Measurements from ENCODE around the gene PAWR.

The PAWR gene

DNA sequence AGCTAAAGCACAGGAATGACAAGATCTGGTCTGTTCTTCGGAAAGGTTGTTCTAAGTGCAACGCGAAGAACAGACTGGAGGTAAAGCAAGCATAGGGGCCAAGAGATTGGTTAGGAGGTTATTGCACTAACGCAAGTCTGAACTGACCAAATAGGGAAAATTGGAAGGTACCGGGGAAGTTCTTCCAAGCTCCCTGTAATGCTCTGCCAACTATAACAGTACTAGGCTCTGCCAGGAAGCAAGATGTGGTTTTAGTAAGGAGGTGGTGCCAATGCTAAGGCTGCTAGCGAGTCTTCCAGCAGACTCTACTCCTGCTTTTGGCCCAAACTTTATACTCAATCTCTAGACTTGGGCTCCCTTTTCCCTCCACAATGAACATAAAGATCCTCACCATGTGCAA lies 138.6 kb downstream of the PAWR start:
- no CpG with 5 or more reads among the region's 6 CpGs for WGBS (ENCODE audit: extremely low coverage, insufficient coverage, insufficient read length)
- H3K23ac ChIP-seq (ENCODE audit: low read length) = no peak overlapping the region
- H3K4ac ChIP-seq (ENCODE audit: low read depth, low read length) = no peak overlapping the region
- H3K79me2 ChIP-seq (ENCODE audit: control insufficient read depth, insufficient read depth, low read length, poor library complexity) = no peaks in the 10 kb centered on the region
- H3K14ac ChIP-seq (ENCODE audit: low read length) = no peak overlapping the region
- no peak overlapping the region for H2BK5ac ChIP-seq (ENCODE audit: low read depth, low read length, poor library complexity)
- H3K18ac ChIP-seq (ENCODE audit: low read length) = no peak overlapping the region
- peaks cover 18% of the 10 kb centered on the region for H3K79me1 ChIP-seq (ENCODE audit: low read length)
- DNase-seq = no peak
- H4K91ac ChIP-seq (ENCODE audit: low read depth, low read length) = peak overlapping the region; percentile 47
- peaks cover 6 to 11% of the 10 kb centered on the region in 2 experiments for H3K4me1 ChIP-seq (ENCODE audit: control insufficient read depth in 1 of 2, insufficient read depth in 2 of 2, low read length in 2 of 2)
- no peaks in the 10 kb centered on the region for H3K27me3 ChIP-seq (ENCODE audit: insufficient read depth, low read length)
- no peak overlapping the region for H2AK5ac ChIP-seq (ENCODE audit: low read length)
- peaks cover 9% of the 10 kb centered on the region for H3K9me3 ChIP-seq (ENCODE audit: insufficient read depth, low read depth, low read length)
- H2BK120ac ChIP-seq (ENCODE audit: insufficient read depth, low read length, poor library complexity) = no peak overlapping the region
- no peak overlapping the region for H3K9ac ChIP-seq (ENCODE audit: low read length)
- H4K8ac ChIP-seq (ENCODE audit: low read depth, low read length) = no peak overlapping the region
- H3K4me2 ChIP-seq (ENCODE audit: low read length) = no peak overlapping the region
- H4K12ac ChIP-seq (ENCODE audit: low read depth, low read length) = no peak overlapping the region
- peak overlapping the region; percentile 11 for H3K27ac ChIP-seq (ENCODE audit: low read depth, low read length)
- H2BK12ac ChIP-seq (ENCODE audit: low read length) = no peak overlapping the region
- H3K36me3 ChIP-seq (ENCODE audit: control insufficient read depth in 1 of 2, insufficient read depth in 2 of 2, low read length in 2 of 2) = peaks cover 17 to 27% of the 10 kb centered on the region in 2 experiments
- no peak overlapping the region for H3K4me3 ChIP-seq (ENCODE audit: low read depth, low read length)
- no peak overlapping the region for H2AFZ ChIP-seq (ENCODE audit: insufficient read depth, low read length, poor library complexity)

DNA sequence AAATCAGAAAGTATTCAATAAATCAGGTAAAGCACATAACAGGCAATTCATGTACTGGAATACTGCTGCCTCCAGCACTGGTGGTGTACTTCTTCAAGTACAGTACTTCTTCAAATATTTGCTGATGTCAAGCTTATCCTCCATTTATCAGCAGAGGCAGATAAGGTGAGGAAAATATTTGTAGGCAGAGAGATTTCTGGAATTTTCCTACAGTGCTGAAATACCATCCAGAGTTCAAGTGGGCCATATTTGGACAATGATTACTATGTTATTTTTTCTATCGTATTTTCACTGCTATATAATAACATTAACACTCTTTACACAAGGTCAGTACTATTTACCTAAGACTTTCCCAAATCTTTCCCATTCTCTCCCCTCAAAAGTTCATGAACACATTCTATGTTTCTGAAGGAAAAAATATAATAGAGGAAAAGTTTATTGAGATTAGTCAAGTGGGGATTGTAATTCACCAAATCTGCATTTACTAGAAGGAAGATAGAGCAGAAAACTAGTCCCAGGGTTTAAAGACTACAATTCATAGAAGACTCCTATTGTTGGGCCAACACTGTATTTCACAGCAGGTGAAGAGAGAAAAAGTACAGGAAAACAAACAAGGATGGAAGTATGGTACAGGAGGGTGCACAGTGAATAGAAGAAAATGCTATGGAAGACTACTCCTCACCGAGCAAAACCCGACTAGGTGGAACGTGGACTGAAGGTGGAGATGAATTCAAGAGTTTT lies 141.1 kb downstream of the PAWR start:
- no CpG with 5 or more reads among the region's 4 CpGs for WGBS (ENCODE audit: extremely low coverage, insufficient coverage, insufficient read length)
- no peak overlapping the region for H3K18ac ChIP-seq (ENCODE audit: low read length)
- H3K36me3 ChIP-seq (ENCODE audit: control insufficient read depth in 1 of 2, insufficient read depth in 2 of 2, low read length in 2 of 2) = peaks cover 15 to 26% of the 10 kb centered on the region in 2 experiments
- no peak overlapping the region for H2BK12ac ChIP-seq (ENCODE audit: low read length)
- peak overlapping the region; percentile 67 for H3K14ac ChIP-seq (ENCODE audit: low read length)
- H3K79me1 ChIP-seq (ENCODE audit: low read length) = peaks cover 27% of the 10 kb centered on the region
- no peak overlapping the region for H4K8ac ChIP-seq (ENCODE audit: low read depth, low read length)
- H2AFZ ChIP-seq (ENCODE audit: insufficient read depth, low read length, poor library complexity) = no peak overlapping the region
- H3K4me1 ChIP-seq (ENCODE audit: control insufficient read depth in 1 of 2, insufficient read depth in 2 of 2, low read length in 2 of 2) = peaks cover 11 to 18% of the 10 kb centered on the region in 2 experiments
- peak overlapping the region; percentile 98 for H3K27ac ChIP-seq (ENCODE audit: low read depth, low read length)
- no peak overlapping the region for H4K12ac ChIP-seq (ENCODE audit: low read depth, low read length)
- no peak overlapping the region for H3K23ac ChIP-seq (ENCODE audit: low read length)
- no peaks in the 10 kb centered on the region for H3K27me3 ChIP-seq (ENCODE audit: insufficient read depth, low read length)
- peaks cover 9% of the 10 kb centered on the region for H3K9me3 ChIP-seq (ENCODE audit: insufficient read depth, low read depth, low read length)
- H3K9ac ChIP-seq (ENCODE audit: low read length) = no peak overlapping the region
- DNase-seq = peak; percentile 59 to 91
- H2AK5ac ChIP-seq (ENCODE audit: low read length) = no peak overlapping the region
- no peak overlapping the region for H3K4me2 ChIP-seq (ENCODE audit: low read length)
- H3K79me2 ChIP-seq (ENCODE audit: control insufficient read depth, insufficient read depth, low read length, poor library complexity) = no peaks in the 10 kb centered on the region
- H2BK120ac ChIP-seq (ENCODE audit: insufficient read depth, low read length, poor library complexity) = peak overlapping the region; percentile 93
- peak overlapping the region; percentile 57 for H4K91ac ChIP-seq (ENCODE audit: low read depth, low read length)
- no peak overlapping the region for H3K4ac ChIP-seq (ENCODE audit: low read depth, low read length)
- no peak overlapping the region for H3K4me3 ChIP-seq (ENCODE audit: low read depth, low read length)
- peak overlapping the region; percentile 85 for H2BK5ac ChIP-seq (ENCODE audit: low read depth, low read length, poor library complexity)

- peak overlapping the region; percentile 92 for H2BK120ac ChIP-seq (ENCODE audit: insufficient read depth, low read length, poor library complexity)
- no peak overlapping the region for H2AFZ ChIP-seq (ENCODE audit: insufficient read depth, low read length, poor library complexity)
- peak overlapping the region; percentile 28 for H3K9ac ChIP-seq (ENCODE audit: low read length)
- H4K91ac ChIP-seq (ENCODE audit: low read depth, low read length) = peak overlapping the region; percentile 90
- peaks cover 3% of the 10 kb centered on the region for H3K9me3 ChIP-seq (ENCODE audit: insufficient read depth, low read depth, low read length)
- H3K4me2 ChIP-seq (ENCODE audit: low read length) = peak overlapping the region; percentile 46
- H3K27me3 ChIP-seq (ENCODE audit: insufficient read depth, low read length) = no peaks in the 10 kb centered on the region
- peak overlapping the region; percentile 72 for H2BK12ac ChIP-seq (ENCODE audit: low read length)
- H4K12ac ChIP-seq (ENCODE audit: low read depth, low read length) = peak overlapping the region; percentile 49
- peaks cover 25% of the 10 kb centered on the region for H3K79me1 ChIP-seq (ENCODE audit: low read length)
- peak overlapping the region; percentile 26 for H2AK5ac ChIP-seq (ENCODE audit: low read length)
- no peak for DNase-seq
- peak overlapping the region; percentile 46 for H4K8ac ChIP-seq (ENCODE audit: low read depth, low read length)
- peak overlapping the region; percentile 83 for H3K14ac ChIP-seq (ENCODE audit: low read length)
- peaks cover 11 to 18% of the 10 kb centered on the region in 2 experiments for H3K4me1 ChIP-seq (ENCODE audit: control insufficient read depth in 1 of 2, insufficient read depth in 2 of 2, low read length in 2 of 2)
- H3K4ac ChIP-seq (ENCODE audit: low read depth, low read length) = no peak overlapping the region
- peak overlapping the region; percentile 29 for H3K18ac ChIP-seq (ENCODE audit: low read length)
- peak overlapping the region; percentile 94 for H2BK5ac ChIP-seq (ENCODE audit: low read depth, low read length, poor library complexity)
- H3K79me2 ChIP-seq (ENCODE audit: control insufficient read depth, insufficient read depth, low read length, poor library complexity) = no peaks in the 10 kb centered on the region
- H3K36me3 ChIP-seq (ENCODE audit: control insufficient read depth in 1 of 2, insufficient read depth in 2 of 2, low read length in 2 of 2) = peaks cover 6 to 16% of the 10 kb centered on the region in 2 experiments
- H3K23ac ChIP-seq (ENCODE audit: low read length) = no peak overlapping the region
- no peak overlapping the region for H3K4me3 ChIP-seq (ENCODE audit: low read depth, low read length)
- peak overlapping the region; percentile 98 for H3K27ac ChIP-seq (ENCODE audit: low read depth, low read length)
Observed at GRCh38 chr12:79548610-79548924, 142.2 kb downstream of the PAWR start.

GRCh38 chr12:79547735-79548609 lies 142.8 kb downstream of the PAWR start:
- DNase-seq = peak; percentile 66 to 81
- peak overlapping the region; percentile 72 for H2BK12ac ChIP-seq (ENCODE audit: low read length)
- H4K12ac ChIP-seq (ENCODE audit: low read depth, low read length) = no peak overlapping the region
- no CpG with 5 or more reads among the region's 8 CpGs for WGBS (ENCODE audit: extremely low coverage, insufficient coverage, insufficient read length)
- peaks cover 25% of the 10 kb centered on the region for H3K79me1 ChIP-seq (ENCODE audit: low read length)
- H4K8ac ChIP-seq (ENCODE audit: low read depth, low read length) = peak overlapping the region; percentile 46
- H4K91ac ChIP-seq (ENCODE audit: low read depth, low read length) = peak overlapping the region; percentile 90
- no peaks in the 10 kb centered on the region for H3K27me3 ChIP-seq (ENCODE audit: insufficient read depth, low read length)
- peak overlapping the region; percentile 26 for H2AK5ac ChIP-seq (ENCODE audit: low read length)
- no peak overlapping the region for H3K4ac ChIP-seq (ENCODE audit: low read depth, low read length)
- H2AFZ ChIP-seq (ENCODE audit: insufficient read depth, low read length, poor library complexity) = no peak overlapping the region
- H3K9ac ChIP-seq (ENCODE audit: low read length) = peak overlapping the region; percentile 28
- H3K4me3 ChIP-seq (ENCODE audit: low read depth, low read length) = no peak overlapping the region
- peaks cover 1% of the 10 kb centered on the region for H3K9me3 ChIP-seq (ENCODE audit: insufficient read depth, low read depth, low read length)
- H3K23ac ChIP-seq (ENCODE audit: low read length) = no peak overlapping the region
- H3K14ac ChIP-seq (ENCODE audit: low read length) = peak overlapping the region; percentile 83
- H3K4me1 ChIP-seq (ENCODE audit: control insufficient read depth in 1 of 2, insufficient read depth in 2 of 2, low read length in 2 of 2) = peaks cover 11 to 18% of the 10 kb centered on the region in 2 experiments
- peak overlapping the region; percentile 46 for H3K4me2 ChIP-seq (ENCODE audit: low read length)
- H3K27ac ChIP-seq (ENCODE audit: low read depth, low read length) = peak overlapping the region; percentile 98
- peak overlapping the region; percentile 94 for H2BK5ac ChIP-seq (ENCODE audit: low read depth, low read length, poor library complexity)
- peak overlapping the region; percentile 92 for H2BK120ac ChIP-seq (ENCODE audit: insufficient read depth, low read length, poor library complexity)
- H3K18ac ChIP-seq (ENCODE audit: low read length) = peak overlapping the region; percentile 29
- no peaks in the 10 kb centered on the region for H3K79me2 ChIP-seq (ENCODE audit: control insufficient read depth, insufficient read depth, low read length, poor library complexity)
- H3K36me3 ChIP-seq (ENCODE audit: control insufficient read depth in 1 of 2, insufficient read depth in 2 of 2, low read length in 2 of 2) = peaks cover 3 to 10% of the 10 kb centered on the region in 2 experiments

All from trophoblast cell (in vitro differentiated cells and primary cell).